Measurements from ENCODE around the gene CACNG5. TPM values are rescaled to one million over a fixed set of nuclear protein-coding genes. Genes with fewer than 3 reads are reported as not detected.

Gene CACNG5
- total RNA-seq, 1 donor from 2014 or later, result not detected

GRCh38 chr17:66925811-66926500 lies 91.0 kb downstream of the CACNG5 start:
- no peaks in the 10 kb centered on the region for H3K9me3 Mint-ChIP-seq (ENCODE audit: unreplicated experiment)
- H3K4me1 Mint-ChIP-seq (ENCODE audit: unreplicated experiment), result no peaks in the 10 kb centered on the region
- H3K4me3 Mint-ChIP-seq (ENCODE audit: unreplicated experiment), result no peak overlapping the region
- TF ChIP-seq CTCF (IDR thresholded peaks at IDR 0.05), result no peak
- no peak overlapping the region for H3K27ac Mint-ChIP-seq (ENCODE audit: unreplicated experiment)
- peaks cover 59% of the 10 kb centered on the region for H3K27me3 Mint-ChIP-seq (ENCODE audit: unreplicated experiment)
- no peak for DNase-seq (ENCODE audit: extremely low spot score, unreplicated experiment)
- H3K36me3 Mint-ChIP-seq (ENCODE audit: unreplicated experiment), result no peaks in the 10 kb centered on the region

- H3K36me3 Mint-ChIP-seq (ENCODE audit: unreplicated experiment), result no peaks in the 10 kb centered on the region
- H3K4me1 Mint-ChIP-seq (ENCODE audit: unreplicated experiment), result no peaks in the 10 kb centered on the region
- H3K9me3 Mint-ChIP-seq (ENCODE audit: unreplicated experiment), result no peaks in the 10 kb centered on the region
- no peak for DNase-seq (ENCODE audit: extremely low spot score, unreplicated experiment)
- no peak overlapping the region for H3K27ac Mint-ChIP-seq (ENCODE audit: unreplicated experiment)
- peaks cover 38% of the 10 kb centered on the region for H3K27me3 Mint-ChIP-seq (ENCODE audit: unreplicated experiment)
- TF ChIP-seq CTCF (IDR thresholded peaks at IDR 0.05), result no peak
- no peak overlapping the region for H3K4me3 Mint-ChIP-seq (ENCODE audit: unreplicated experiment)
These were observed 94.0 kb downstream of the CACNG5 start for GRCh38 chr17:66928949-66929348.

- peaks cover under 1% of the 10 kb centered on the region for H3K9me3 Mint-ChIP-seq (ENCODE audit: unreplicated experiment)
- H3K36me3 Mint-ChIP-seq (ENCODE audit: unreplicated experiment), result no peaks in the 10 kb centered on the region
- no peak overlapping the region for H3K27ac Mint-ChIP-seq (ENCODE audit: unreplicated experiment)
- no peak for DNase-seq (ENCODE audit: extremely low spot score, unreplicated experiment)
- no peak for TF ChIP-seq CTCF (IDR thresholded peaks at IDR 0.05)
- no peak overlapping the region for H3K4me3 Mint-ChIP-seq (ENCODE audit: unreplicated experiment)
- peaks cover under 1% of the 10 kb centered on the region for H3K4me1 Mint-ChIP-seq (ENCODE audit: unreplicated experiment)
- H3K27me3 Mint-ChIP-seq (ENCODE audit: unreplicated experiment), result peaks cover 36% of the 10 kb centered on the region
These were observed 94.7 kb downstream of the CACNG5 start for GRCh38 chr17:66929591-66929990.

GRCh38 chr17:66930933-66931332 lies 96.0 kb downstream of the CACNG5 start:
- Mint-ChIP-seq H3K27me3 (ENCODE audit: unreplicated experiment) (peaks cover 33% of the 10 kb centered on the region), H3K36me3 (ENCODE audit: unreplicated experiment) (no peaks in the 10 kb centered on the region), H3K9me3 (ENCODE audit: unreplicated experiment) (peaks cover 6% of the 10 kb centered on the region), H3K27ac (ENCODE audit: unreplicated experiment) (no peak overlapping the region), H3K4me1 (ENCODE audit: unreplicated experiment) (peaks cover 2% of the 10 kb centered on the region), H3K4me3 (ENCODE audit: unreplicated experiment) (no peak overlapping the region)
- no peak for DNase-seq (ENCODE audit: extremely low spot score, unreplicated experiment)
- no peak for TF ChIP-seq CTCF (IDR thresholded peaks at IDR 0.05)

GRCh38 chr17:66932311-66932710 lies 97.4 kb downstream of the CACNG5 start:
- Mint-ChIP-seq H3K27ac (ENCODE audit: unreplicated experiment) (no peak overlapping the region), H3K4me1 (ENCODE audit: unreplicated experiment) (peaks cover 2% of the 10 kb centered on the region), H3K36me3 (ENCODE audit: unreplicated experiment) (no peaks in the 10 kb centered on the region), H3K27me3 (ENCODE audit: unreplicated experiment) (peaks cover 20% of the 10 kb centered on the region), H3K4me3 (ENCODE audit: unreplicated experiment) (no peak overlapping the region), H3K9me3 (ENCODE audit: unreplicated experiment) (peaks cover 9% of the 10 kb centered on the region)
- no peak for DNase-seq (ENCODE audit: extremely low spot score, unreplicated experiment)
- TF ChIP-seq CTCF (IDR thresholded peaks at IDR 0.05), result no peak

Data from osteocyte (in vitro differentiated cells).